ENCODE measurements around the gene HSDL2. TPM values are rescaled to one million over a fixed set of nuclear protein-coding genes. Genes with fewer than 3 reads are reported as not detected.

HSDL2 gene
- total RNA-seq, 1 experiment from 2014 or later: 37.0 TPM

- Histone ChIP-seq H4K20me1 (ENCODE audit: low read length) (peaks cover 18% of the 10 kb centered on the region), H3F3A (ENCODE audit: low read length, unreplicated experiment) (no peaks in the 10 kb centered on the region), H3K4me2 (ENCODE audit: low read length) (peak within 1 kb of the TSS; percentile 93), H3K4me3 (ENCODE audit: low read length) (peak within 1 kb of the TSS; percentile 98), H3K9me3 (ENCODE audit: low read length) (no peaks in the 10 kb centered on the region), H3K4me1 (ENCODE audit: insufficient read depth, low read length) (peaks cover 24% of the 10 kb centered on the region), H3K27me3 (ENCODE audit: low read length) (no peaks in the 10 kb centered on the region), H3K79me2 (ENCODE audit: low read length) (peaks cover 50% of the 10 kb centered on the region), H3K36me3 (ENCODE audit: low read depth, low read length) (no peaks in the 10 kb centered on the region), H3K9me2 (replicated peaks; ENCODE audit: low read length) (no peaks in the 10 kb centered on the region), H3K9ac (ENCODE audit: low read length) (peak within 1 kb of the TSS; percentile 92), H2AFZ (ENCODE audit: low read length) (peak within 1 kb of the TSS; percentile 90), H3K27ac (ENCODE audit: low read length) (peak within 1 kb of the TSS; percentile 82)
- DNase-seq: peak; percentile 67
- intact Hi-C loops (cut with micrococcal nuclease): loop anchor here (2.0 kb wide), 2 partner anchors 84 to 166 kb away; no protein-coding TSS in a partner anchor
- ChIA-PET CTCF (interaction anchor here (0.6 to 0.8 kb wide), 7 partner anchors 27 to 537 kb away, joined by 3 to 6 read pairs (median 4); no protein-coding TSS in a partner anchor), POLR2A (ENCODE audit: unreplicated experiment) (interaction anchor here (0.8 kb wide), 1 partner anchor 223 kb away, joined by 12 read pairs; no protein-coding TSS in a partner anchor)
- TF ChIP-seq CTCF (conservative IDR thresholded peaks at IDR 0.05; ENCODE audit: low read depth, low read length) (no peak), EZH2phosphoT487 (IDR thresholded peaks at IDR 0.05; ENCODE audit: borderline replicate concordance, low read length) (peak; percentile 78; the same call in 1 of the 2 replicates)
- ATAC-seq: peak; percentile 63
- BruUV-seq (replicated peaks): no TSS peak
Observed at GRCh38 chr9:112332977-112333638, 46.8 kb upstream of the HSDL2 start, which contains the start of gene PTBP3. PTBP3 (minus strand) TSS chr9:112333619; CDS start chr9:112297865, 35,754 bp downstream.

GRCh38 chr9:112333639-112334431 is 46.1 kb upstream of the HSDL2 start:
- TSS peak; percentile 82 for BruUV-seq (replicated peaks)
- ATAC-seq: peak; percentile 74
- no peaks in the 10 kb centered on the region for H3K9me3 ChIP-seq (ENCODE audit: low read length)
- H3K36me3 ChIP-seq (ENCODE audit: low read depth, low read length): no peaks in the 10 kb centered on the region
- peak overlapping the region; percentile 90 for H2AFZ ChIP-seq (ENCODE audit: low read length)
- peak overlapping the region; percentile 98 for H3K4me3 ChIP-seq (ENCODE audit: low read length)
- no peaks in the 10 kb centered on the region for H3K27me3 ChIP-seq (ENCODE audit: low read length)
- peak overlapping the region; percentile 93 for H3K4me2 ChIP-seq (ENCODE audit: low read length)
- peaks cover 11% of the 10 kb centered on the region for H4K20me1 ChIP-seq (ENCODE audit: low read length)
- TF ChIP-seq EZH2 (IDR thresholded peaks at IDR 0.05; ENCODE audit: low read length, unreplicated experiment): no peak
- TF ChIP-seq CTCF (conservative IDR thresholded peaks at IDR 0.05; ENCODE audit: low read depth, low read length): peak; percentile 44
- TF ChIP-seq EZH2phosphoT487 (IDR thresholded peaks at IDR 0.05; ENCODE audit: borderline replicate concordance, low read length): no peak
- intact Hi-C loops (cut with micrococcal nuclease): loop anchor here (2.0 kb wide), 5 partner anchors 27 to 237 kb away; no protein-coding TSS in a partner anchor
- H3F3A ChIP-seq (ENCODE audit: low read length, unreplicated experiment): no peaks in the 10 kb centered on the region
- H3K4me1 ChIP-seq (ENCODE audit: insufficient read depth, low read length): peaks cover 22% of the 10 kb centered on the region
- ChIA-PET CTCF (interaction anchor here (0.6 to 0.8 kb wide), 5 partner anchors 27 to 240 kb away, joined by 3 to 6 read pairs (median 4); no protein-coding TSS in a partner anchor), POLR2A (ENCODE audit: unreplicated experiment) (interaction anchor here (0.5 to 0.8 kb wide), 2 partner anchors 62 to 224 kb away, joined by 3 to 12 read pairs; no protein-coding TSS in a partner anchor)
- H3K79me2 ChIP-seq (ENCODE audit: low read length): peaks cover 43% of the 10 kb centered on the region
- peak overlapping the region; percentile 82 for H3K27ac ChIP-seq (ENCODE audit: low read length)
- peak; percentile 93 for DNase-seq
- H3K9me2 ChIP-seq (replicated peaks; ENCODE audit: low read length): no peaks in the 10 kb centered on the region
- peak overlapping the region; percentile 92 for H3K9ac ChIP-seq (ENCODE audit: low read length)

All from PC-3 (cell line).